HG03378 (cell line): ENCODE results near the gene FOXF1.

Experiments used
- ATAC-seq: cut with Tn5 transposase; IDR thresholded peaks from one replicate; pipeline ENCODE4 v1.9.1; 2021; ENCODE audit warnings: mild to moderate bottlenecking, moderate library complexity; ENCODE audit not compliant: unreplicated experiment

The FOXF1 gene

GRCh38 chr16:86531641-86532525 is 21.6 kb downstream of the FOXF1 start:
- no peak for ATAC-seq

DNA sequence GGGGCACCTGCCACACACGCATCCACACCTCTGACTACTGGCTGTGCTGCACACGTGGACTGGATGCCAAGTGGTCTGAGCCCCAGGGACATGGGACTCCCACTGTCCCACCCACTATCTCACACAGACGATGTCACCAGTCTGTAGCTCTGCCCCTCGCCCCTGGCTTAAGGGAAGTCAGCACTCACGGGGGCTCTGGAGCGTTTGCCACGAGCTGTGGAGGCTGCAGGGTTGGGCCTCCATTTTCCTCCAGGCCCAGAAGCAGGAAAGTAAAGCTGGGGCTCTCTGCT is 22.1 kb downstream of the FOXF1 start:
- no peak for ATAC-seq

GRCh38 chr16:86533076-86533475 is 22.7 kb downstream of the FOXF1 start:
- ATAC-seq, result no peak

- no peak for ATAC-seq
These were observed 23.5 kb downstream of the FOXF1 start for GRCh38 chr16:86533767-86534351.

DNA sequence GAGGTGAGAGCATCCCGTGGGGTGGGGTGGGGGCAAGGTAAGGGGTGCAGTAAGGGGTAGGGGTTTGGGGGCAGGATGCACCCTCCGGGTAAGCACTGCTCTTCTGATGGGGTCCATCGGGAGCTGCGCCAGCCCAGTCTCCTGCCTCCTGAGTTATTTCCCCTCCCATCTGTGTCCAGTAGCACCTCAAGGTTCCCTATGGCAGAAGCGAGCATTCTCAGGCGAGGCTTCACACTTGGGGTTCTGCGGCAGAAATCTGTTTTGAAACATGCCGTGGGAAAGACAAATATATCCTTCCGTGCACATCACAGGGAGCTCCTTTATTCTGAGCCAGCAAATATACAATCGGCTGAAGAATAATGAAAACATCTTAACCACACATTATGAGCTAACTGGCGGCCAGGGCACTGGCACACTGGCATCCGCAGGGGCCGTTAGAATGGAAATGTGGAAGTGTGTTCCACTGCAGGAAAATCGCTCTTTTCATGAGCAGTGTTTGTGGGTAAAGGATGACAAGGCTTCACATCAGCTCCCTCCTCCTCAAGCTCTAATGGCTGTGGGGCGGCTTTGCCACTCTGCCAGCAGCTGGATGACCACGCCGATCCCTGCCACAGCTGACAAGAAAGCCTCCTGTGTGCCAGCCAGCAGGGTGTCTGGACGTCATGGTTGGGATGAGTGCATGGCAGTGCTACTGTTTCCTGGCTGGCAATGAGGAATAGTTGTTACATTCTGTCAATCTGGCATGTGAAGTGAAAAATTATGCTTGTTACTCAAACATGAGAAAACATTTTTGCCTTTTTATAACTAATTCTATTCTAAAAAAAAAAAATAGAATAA is 24.7 kb downstream of the FOXF1 start:
- ATAC-seq, result no peak

DNA sequence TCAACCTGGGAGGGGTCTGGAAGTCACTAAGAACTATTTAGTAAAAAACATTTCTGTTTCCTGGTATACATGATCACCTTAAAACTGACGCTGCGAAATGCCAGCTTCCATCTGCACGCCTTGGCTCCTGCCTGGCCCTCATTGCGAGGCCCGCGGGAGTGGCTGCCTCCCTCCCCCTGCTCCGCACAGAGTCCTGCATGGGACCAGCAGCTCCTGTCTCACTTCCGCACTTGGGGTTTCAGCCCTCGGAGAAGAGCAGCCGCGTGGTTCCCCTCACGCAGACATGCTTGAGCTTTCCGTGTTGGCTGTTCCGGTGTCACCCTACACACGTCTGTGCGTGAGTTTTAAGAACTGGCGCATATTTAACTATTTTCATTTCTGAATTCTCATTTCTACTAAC is 26.3 kb downstream of the FOXF1 start:
- no peak for ATAC-seq

GRCh38 chr16:86537486-86537885 is 27.2 kb downstream of the FOXF1 start:
- ATAC-seq, result no peak

- ATAC-seq, result no peak
These were observed 28.0 kb downstream of the FOXF1 start for GRCh38 chr16:86538196-86538780.

GRCh38 chr16:86540894-86541293 is 30.6 kb downstream of the FOXF1 start:
- ATAC-seq, result no peak

GRCh38 chr16:86541560-86541959 is 31.2 kb downstream of the FOXF1 start:
- no peak for ATAC-seq

DNA sequence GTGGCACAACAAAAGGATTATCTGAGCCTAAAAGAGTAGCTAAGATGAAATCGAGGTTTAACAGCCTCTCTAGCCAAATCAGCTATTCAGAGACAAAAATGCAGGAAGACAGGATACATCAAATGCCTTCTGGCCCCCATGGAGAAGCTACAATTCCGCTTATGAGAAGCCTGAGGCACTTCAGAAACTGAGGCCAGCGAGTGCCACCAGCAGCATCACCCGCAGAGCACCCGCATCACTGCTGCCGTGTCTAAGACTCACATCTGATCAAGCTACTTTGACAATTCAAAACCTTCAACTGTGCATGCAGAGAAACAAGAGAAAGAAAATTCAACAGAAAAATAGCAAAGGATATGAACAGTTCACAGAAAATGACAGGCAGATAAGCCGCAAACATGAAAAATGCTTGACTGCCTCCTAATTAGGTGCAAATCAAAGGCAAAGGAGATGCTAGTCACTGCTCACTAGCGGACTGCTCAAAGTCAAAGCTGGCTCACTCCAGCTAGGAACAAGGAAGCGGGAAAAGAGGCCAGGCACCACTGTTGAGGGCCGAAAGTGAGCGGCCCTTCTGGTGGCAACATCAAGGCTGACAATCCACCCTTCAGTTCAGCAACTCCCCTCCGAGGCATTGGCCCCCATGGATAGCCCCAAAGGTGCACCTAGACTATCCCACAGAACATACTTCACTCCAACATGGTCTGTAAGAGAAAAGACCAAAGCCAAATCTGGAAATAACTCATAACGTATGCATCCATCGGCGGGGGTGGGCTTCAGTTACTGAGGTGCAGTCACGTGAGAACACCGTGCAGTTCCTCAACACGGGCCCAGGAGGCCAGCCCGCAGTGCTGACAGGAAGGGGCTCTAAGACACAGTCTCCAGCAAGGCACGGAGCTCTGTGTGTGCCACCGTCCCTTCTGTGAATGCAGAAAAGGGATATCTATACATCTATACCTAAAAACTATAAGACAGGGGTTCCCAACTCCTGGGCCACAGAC is 32.7 kb downstream of the FOXF1 start:
- ATAC-seq, result no peak

DNA sequence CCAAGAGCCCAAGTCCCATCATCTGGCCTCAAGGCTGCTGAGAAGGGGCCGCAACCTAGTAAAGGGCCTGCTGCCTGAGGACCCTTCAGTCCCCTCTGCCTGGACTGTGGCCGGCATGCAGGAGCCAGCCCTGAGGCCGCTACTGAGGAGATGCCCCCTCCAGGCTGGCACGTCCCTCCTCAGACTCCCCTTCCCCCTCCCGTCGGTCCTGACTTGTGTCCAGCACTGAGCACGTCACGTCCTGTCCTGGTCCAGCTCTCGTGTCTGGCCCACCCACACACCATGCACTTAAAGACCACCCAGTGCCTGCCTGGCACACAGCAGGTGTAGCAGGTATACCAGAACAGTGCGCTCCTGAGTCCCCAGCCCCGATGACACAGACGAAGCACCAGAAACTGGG is 35.2 kb downstream of the FOXF1 start:
- ATAC-seq, result no peak

DNA sequence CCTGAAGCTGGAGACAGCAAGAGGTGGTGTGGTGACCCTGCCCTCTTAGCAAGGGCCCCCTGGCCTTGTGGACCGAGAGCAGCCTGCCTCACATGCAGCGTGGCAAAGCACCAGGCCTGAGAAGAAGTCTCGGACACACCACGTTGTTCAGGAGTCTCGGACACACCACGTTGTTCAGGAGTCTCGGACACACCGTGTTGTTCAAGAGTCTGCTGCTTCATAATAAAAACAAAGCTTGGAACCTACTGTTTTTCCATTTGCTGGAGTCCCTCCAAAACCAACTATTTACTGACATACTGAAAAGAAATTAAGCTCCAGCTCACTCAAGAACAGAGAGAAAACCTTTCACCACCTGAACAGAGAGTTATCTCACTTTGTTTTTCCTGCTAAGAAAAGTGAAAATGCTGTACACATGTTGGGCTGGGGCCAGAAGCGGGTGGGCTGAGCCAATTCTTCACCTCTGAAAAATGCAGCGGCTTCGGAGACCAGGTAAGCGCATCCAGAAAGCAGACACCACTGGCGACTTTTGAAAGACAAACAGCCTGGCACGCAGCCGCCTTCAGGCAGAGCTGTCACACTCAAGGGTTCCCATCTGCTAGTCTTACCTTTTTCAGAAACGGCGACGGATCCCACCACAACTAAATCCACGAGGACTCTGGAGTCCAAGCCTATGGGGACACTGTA is 35.8 kb downstream of the FOXF1 start:
- no peak for ATAC-seq

DNA sequence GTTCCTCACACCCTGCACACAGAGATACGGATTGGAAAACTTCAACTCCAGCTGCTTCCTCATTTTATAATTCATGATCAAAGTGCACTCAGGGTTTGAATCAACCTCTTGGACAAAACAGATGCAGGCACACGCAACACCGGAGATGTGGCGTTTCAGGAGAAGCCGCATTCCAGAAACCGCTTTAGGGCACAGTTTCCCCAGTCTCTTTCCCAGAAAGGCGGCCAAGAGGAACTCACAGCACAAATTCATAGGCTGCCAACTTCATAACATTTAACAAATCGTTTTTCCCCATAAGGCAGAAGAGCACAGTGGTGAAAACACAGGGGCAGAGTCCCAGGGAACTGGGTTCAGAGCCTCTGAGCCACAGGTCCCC is 36.3 kb downstream of the FOXF1 start:
- ATAC-seq, result no peak

DNA sequence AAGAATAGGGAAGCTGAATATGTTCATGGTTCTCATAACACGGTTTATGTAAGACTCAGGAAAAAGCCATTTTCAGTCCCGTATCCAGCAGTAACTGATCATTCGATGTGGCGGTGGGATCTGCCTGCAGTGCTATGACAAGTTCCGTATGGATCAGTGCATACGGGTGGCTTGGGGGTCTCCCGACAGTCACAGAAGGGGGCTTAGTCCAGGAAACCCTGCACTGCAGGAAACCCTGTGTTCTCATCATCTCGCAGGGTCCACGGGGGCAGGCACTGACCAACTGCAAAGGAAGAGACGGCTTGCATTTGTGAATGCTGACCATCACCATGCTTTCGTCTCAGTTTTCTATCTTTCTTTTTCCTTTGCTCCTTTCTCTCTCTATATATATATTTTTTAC is 37.0 kb downstream of the FOXF1 start:
- ATAC-seq, result no peak

DNA sequence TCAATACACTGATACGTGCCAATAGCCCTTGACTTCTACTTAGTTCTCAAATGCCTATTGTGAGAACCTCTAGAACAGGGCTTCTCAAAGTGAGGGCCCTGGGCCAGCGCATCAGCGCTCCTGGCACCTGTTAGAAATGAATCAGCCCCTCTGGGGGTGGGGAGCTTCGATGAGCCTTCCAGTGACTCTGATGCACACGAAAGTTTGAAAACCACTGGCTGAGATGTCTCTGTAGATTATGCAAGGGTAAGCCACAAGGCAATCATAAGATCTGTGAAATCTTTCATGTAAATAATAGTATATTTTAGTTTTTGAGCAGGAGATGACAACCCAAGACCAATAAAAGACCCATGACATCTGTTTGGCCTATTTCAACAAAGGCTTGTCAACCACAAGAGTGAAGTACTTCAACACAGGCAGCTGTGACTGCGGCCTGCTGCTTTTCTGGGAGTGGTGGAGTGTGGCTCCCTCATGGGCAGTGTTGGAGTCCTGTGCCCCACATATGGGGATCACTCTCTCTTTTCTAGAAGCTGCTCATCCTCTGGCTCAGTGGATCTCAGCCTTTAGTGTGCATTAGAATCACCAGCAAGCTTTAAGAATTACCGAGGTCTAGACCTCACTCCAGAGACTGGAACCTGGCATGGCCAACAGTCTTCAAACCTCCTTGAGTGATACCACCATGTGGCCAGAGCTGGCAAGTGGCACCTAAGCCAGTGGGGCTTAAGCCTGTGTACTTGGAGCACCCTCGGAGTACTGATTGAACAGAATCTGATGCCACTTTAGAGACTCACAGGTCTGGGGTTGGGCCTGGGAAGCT is 39.0 kb downstream of the FOXF1 start:
- no peak for ATAC-seq

- ATAC-seq, result no peak
These were observed 39.5 kb downstream of the FOXF1 start for GRCh38 chr16:86549893-86550190.

GRCh38 chr16:86550281-86550680 is 40.0 kb downstream of the FOXF1 start:
- ATAC-seq, result no peak

GRCh38 chr16:86553356-86553755 is 43.0 kb downstream of the FOXF1 start:
- ATAC-seq, result no peak
